Neutrophil (primary cell): ENCODE data around the gene KCNIP2.

Source experiments
- H3K27ac ChIP-seq: fragments of 200-600 bp; sonication (generic); 2 replicates; pipeline ENCODE4 v1.5.1; 2016; ENCODE audit warnings: mild to moderate bottlenecking, moderate library complexity
- H3K27me3 ChIP-seq: fragments of 200-600 bp; sonication (generic); 2 replicates; pipeline ENCODE4 v1.6.0; 2016; ENCODE audit warnings: mild to moderate bottlenecking
- H3K36me3 ChIP-seq: fragments of 200-600 bp; sonication (generic); 2 replicates; pipeline ENCODE4 v1.5.1; 2017
- H3K4me1 ChIP-seq, 2 experiments: fragments of 200-600 bp in 1 of 2; sonication (generic) in 1 of 2; 1 replicate in 1 of 2; 2 replicates in 1 of 2; pipeline versions ENCODE4 v1.5.1 to v1.6.1; 2013 to 2016; ENCODE audit warnings: low read depth in 1 of 2, low read length in 1 of 2, mild to moderate bottlenecking in 1 of 2, moderate library complexity in 1 of 2; ENCODE audit not compliant: control insufficient read depth in 1 of 2, insufficient read depth in 1 of 2
- H3K4me3 ChIP-seq, 2 experiments: fragments of 200-600 bp in 1 of 2; sonication (generic) in 1 of 2; 1 replicate in 1 of 2; 2 replicates in 1 of 2; pipeline ENCODE4 v1.5.1; 2013 to 2016; ENCODE audit warnings: low read depth in 1 of 2, low read length in 1 of 2, mild to moderate bottlenecking in 1 of 2, moderate library complexity in 1 of 2
- H3K9me3 ChIP-seq: fragments of 200-600 bp; sonication (generic); 2 replicates; pipeline ENCODE4 v1.5.1; 2016
- CTCF ChIP-seq: fragments of 200-600 bp; sonication (generic); IDR thresholded peaks from 2 replicates; pipeline ENCODE4 v1.5.1; 2016; ENCODE audit warnings: antibody characterized with exemption

Gene KCNIP2

GRCh38 chr10:101858723-101859500 is 15.3 kb upstream of the KCNIP2 start:
- H3K4me3 ChIP-seq, result no peak overlapping the region
- no peak for TF ChIP-seq CTCF
- peak overlapping the region; percentile 14 for H3K27ac ChIP-seq
- H3K9me3 ChIP-seq, result no peaks in the 10 kb centered on the region
- no peaks in the 10 kb centered on the region for H3K27me3 ChIP-seq
- H3K4me1 ChIP-seq, result peaks cover 10 to 11% of the 10 kb centered on the region in 2 experiments
- no peaks in the 10 kb centered on the region for H3K36me3 ChIP-seq

- no peak for TF ChIP-seq CTCF
- no peak overlapping the region for H3K27ac ChIP-seq
These were observed 14.3 kb upstream of the KCNIP2 start for GRCh38 chr10:101857802-101858476.

GRCh38 chr10:101856626-101857025 is 13.0 kb upstream of the KCNIP2 start:
- Histone ChIP-seq H3K4me3 (no peak overlapping the region), H3K27ac (no peak overlapping the region), H3K36me3 (no peaks in the 10 kb centered on the region), H3K27me3 (no peaks in the 10 kb centered on the region), H3K4me1 (peaks cover 10 to 11% of the 10 kb centered on the region in 2 experiments), H3K9me3 (no peaks in the 10 kb centered on the region)
- TF ChIP-seq CTCF, result no peak

More at GRCh38 chr10:101857802-101858476, 14.3 kb upstream of the KCNIP2 start:
- H3K36me3 ChIP-seq, result no peaks in the 10 kb centered on the region
- H3K9me3 ChIP-seq, result no peaks in the 10 kb centered on the region
- peaks cover 10 to 11% of the 10 kb centered on the region in 2 experiments for H3K4me1 ChIP-seq
- H3K4me3 ChIP-seq, result no peak overlapping the region
- H3K27me3 ChIP-seq, result no peaks in the 10 kb centered on the region

- TF ChIP-seq CTCF, result no peak
- Histone ChIP-seq H3K9me3 (no peaks in the 10 kb centered on the region), H3K27ac (no peak overlapping the region), H3K4me1 (peaks cover 36 to 41% of the 10 kb centered on the region in 2 experiments), H3K4me3 (no peak overlapping the region), H3K27me3 (no peaks in the 10 kb centered on the region), H3K36me3 (no peaks in the 10 kb centered on the region)
These were observed 8.0 kb upstream of the KCNIP2 start for GRCh38 chr10:101851411-101852116.

DNA sequence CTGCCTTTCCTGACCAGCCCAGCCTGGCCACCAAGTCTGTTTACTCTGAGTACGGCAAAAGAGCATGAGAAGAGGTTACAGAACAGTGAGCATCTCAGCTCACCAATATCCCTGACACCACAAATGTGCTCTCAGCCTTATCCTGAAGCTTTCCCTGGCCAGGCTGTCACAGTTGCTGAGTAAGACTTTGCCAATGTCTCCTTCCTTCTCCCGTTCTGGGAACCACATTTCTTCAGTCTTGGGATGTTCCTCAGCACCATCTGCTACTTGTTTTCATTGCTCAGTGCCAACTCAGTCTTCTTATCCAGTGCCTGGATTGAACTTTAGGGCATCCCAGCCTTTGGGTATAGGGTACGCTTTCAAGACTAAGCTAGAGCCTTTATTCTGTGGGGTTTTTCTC is 7.1 kb upstream of the KCNIP2 start:
- Histone ChIP-seq H3K9me3 (no peaks in the 10 kb centered on the region), H3K27me3 (no peaks in the 10 kb centered on the region), H3K36me3 (no peaks in the 10 kb centered on the region), H3K27ac (no peak overlapping the region), H3K4me1 (peaks cover 36 to 41% of the 10 kb centered on the region in 2 experiments), H3K4me3 (no peak overlapping the region)
- no peak for TF ChIP-seq CTCF
